ENCODE measurements around the gene PCGF1. TPM values are rescaled to one million over a fixed set of nuclear protein-coding genes. Genes with fewer than 3 reads are reported as not detected.
A peak's percentile ranks its signal among the peaks of the same experiment; 100 is the strongest.

Gene PCGF1
- total and polyA plus RNA-seq, 9 of the 15 experiments (the other 6 are each of a cell fraction or from before 2014, with no cell fraction given) = 20.3 to 45.7 (median 29.3) TPM

DNA sequence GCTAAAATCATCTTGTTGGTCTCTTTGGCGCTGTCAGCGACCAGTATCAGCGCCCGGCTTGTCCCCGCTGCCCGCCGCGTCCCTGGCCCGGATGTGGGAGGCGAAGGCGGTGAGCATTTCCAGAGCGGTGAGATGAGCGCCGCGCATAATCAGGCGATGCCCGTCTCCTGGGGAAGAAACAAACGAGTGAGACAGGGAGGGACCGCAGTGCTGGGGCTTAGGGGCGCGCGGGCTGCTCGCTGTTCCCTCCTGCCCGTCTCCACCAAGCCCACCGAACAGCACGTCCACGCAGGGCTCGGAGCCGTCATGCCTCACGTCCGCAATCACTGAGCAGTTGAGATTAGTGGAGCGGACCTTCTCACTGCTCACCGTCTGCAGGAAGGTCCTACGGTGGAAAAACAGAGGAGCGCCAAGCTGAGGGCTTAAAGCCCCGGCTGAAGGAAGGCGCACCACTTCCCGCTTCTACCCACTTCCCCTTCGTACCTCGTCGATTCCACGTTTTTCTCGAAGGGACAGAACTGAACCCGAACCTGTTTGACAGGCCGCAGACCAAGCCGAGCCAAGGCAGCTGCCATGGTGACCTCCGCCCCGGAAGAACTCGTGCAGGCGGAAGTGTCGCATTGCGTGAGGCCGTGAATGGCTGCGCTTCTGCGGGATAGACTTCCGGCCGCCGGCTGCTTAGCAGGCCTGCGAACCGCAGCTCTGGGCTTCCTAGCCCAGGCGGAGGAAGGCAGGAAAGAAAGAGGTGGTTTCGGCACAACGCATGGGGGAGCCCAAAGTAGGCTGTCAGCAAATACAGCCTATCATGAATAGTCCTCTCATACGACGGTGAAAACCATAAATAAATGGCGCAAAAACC lies 35.2 kb downstream of the PCGF1 start, which contains the start of gene MRPL53 (continued):
- TF ChIP-seq, protein P1, sequence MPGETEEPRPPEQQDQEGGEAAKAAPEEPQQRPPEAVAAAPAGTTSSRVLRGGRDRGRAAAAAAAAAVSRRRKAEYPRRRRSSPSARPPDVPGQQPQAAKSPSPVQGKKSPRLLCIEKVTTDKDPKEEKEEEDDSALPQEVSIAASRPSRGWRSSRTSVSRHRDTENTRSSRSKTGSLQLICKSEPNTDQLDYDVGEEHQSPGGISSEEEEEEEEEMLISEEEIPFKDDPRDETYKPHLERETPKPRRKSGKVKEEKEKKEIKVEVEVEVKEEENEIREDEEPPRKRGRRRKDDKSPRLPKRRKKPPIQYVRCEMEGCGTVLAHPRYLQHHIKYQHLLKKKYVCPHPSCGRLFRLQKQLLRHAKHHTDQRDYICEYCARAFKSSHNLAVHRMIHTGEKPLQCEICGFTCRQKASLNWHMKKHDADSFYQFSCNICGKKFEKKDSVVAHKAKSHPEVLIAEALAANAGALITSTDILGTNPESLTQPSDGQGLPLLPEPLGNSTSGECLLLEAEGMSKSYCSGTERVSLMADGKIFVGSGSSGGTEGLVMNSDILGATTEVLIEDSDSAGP (CRISPR knock-in tag; IDR thresholded peaks at IDR 0.05) = no peak
- TF ChIP-seq PHTF2 (CRISPR knock-in tag; IDR thresholded peaks at IDR 0.05) = peak; percentile 84
- TF ChIP-seq EZH2 (IDR thresholded peaks at IDR 0.05; ENCODE audit: borderline replicate concordance, low read depth, low read length) = no peak
- no peak for TF ChIP-seq MED1 (CRISPR knock-in tag; IDR thresholded peaks at IDR 0.05; ENCODE audit: borderline replicate concordance)
- no peak for TF ChIP-seq FUS (optimal IDR thresholded peaks at IDR 0.05; ENCODE audit: low read depth, low read length)
- TF ChIP-seq, protein P2, sequence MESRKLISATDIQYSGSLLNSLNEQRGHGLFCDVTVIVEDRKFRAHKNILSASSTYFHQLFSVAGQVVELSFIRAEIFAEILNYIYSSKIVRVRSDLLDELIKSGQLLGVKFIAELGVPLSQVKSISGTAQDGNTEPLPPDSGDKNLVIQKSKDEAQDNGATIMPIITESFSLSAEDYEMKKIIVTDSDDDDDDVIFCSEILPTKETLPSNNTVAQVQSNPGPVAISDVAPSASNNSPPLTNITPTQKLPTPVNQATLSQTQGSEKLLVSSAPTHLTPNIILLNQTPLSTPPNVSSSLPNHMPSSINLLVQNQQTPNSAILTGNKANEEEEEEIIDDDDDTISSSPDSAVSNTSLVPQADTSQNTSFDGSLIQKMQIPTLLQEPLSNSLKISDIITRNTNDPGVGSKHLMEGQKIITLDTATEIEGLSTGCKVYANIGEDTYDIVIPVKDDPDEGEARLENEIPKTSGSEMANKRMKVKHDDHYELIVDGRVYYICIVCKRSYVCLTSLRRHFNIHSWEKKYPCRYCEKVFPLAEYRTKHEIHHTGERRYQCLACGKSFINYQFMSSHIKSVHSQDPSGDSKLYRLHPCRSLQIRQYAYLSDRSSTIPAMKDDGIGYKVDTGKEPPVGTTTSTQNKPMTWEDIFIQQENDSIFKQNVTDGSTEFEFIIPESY (CRISPR knock-in tag; IDR thresholded peaks at IDR 0.05) = 0 out of 2 replicates have a peak, but pooled peaks have one; percentile 37
- no peak for TF ChIP-seq FOXA1 (IDR thresholded peaks at IDR 0.05; ENCODE audit: borderline replicate concordance)
- TF ChIP-seq ZNF311 (CRISPR knock-in tag; IDR thresholded peaks at IDR 0.05) = no peak
- peak; percentile 85 for TF ChIP-seq ZNF134 (CRISPR knock-in tag; conservative IDR thresholded peaks at IDR 0.05)
- TF ChIP-seq, protein P3, sequence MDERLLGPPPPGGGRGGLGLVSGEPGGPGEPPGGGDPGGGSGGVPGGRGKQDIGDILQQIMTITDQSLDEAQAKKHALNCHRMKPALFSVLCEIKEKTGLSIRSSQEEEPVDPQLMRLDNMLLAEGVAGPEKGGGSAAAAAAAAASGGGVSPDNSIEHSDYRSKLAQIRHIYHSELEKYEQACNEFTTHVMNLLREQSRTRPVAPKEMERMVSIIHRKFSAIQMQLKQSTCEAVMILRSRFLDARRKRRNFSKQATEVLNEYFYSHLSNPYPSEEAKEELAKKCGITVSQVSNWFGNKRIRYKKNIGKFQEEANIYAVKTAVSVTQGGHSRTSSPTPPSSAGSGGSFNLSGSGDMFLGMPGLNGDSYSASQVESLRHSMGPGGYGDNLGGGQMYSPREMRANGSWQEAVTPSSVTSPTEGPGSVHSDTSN (CRISPR knock-in tag; IDR thresholded peaks at IDR 0.05; ENCODE audit: low read depth) = no peak
- TF ChIP-seq, protein P3 (tag; conservative IDR thresholded peaks at IDR 0.05; ENCODE audit: low read depth) = no peak
- TF ChIP-seq CREBBP (IDR thresholded peaks at IDR 0.05; ENCODE audit: low read depth, low read length) = no peak
- TF ChIP-seq HSF4 (CRISPR knock-in tag; IDR thresholded peaks at IDR 0.05; ENCODE audit: borderline replicate concordance) = no peak
- TF ChIP-seq RBBP5 (IDR thresholded peaks at IDR 0.05; ENCODE audit: borderline replicate concordance, insufficient read depth, low read length, poor library complexity, severe bottlenecking) = peak; percentile 85
- TF ChIP-seq ELF4 (CRISPR knock-in tag; IDR thresholded peaks at IDR 0.05) = no peak; the same call in 1 of the 2 replicates

Data from K562 (cell line).